SK-N-SH (cell line): Measurements from ENCODE around the gene UTRN. TPM values are rescaled to one million over a fixed set of nuclear protein-coding genes. Genes with fewer than 3 reads are reported as not detected.

ENCODE experiments used
- CTCF ChIA-PET: fragments of 300-600, 350-600 bp; formaldehyde crosslinking; extraction: SDS; loops from one replicate; lab custom pipeline; 2021; lab: Yijun Ruan, JAX
- POLR2A ChIA-PET: fragments of 350-600 bp; sonication (Branson Sonifier 250); formaldehyde crosslinking; extraction: SDS; loops from one replicate; lab custom pipeline; 2020; ENCODE audit warnings: antibody characterized with exemption, inconsistent platforms; lab: Yijun Ruan, JAX
- DNase-seq: peaks from one replicate; pipeline ENCODE4 v3.0.0; 2012
- H2AFZ ChIP-seq: fragments of 200-600 bp; sonication (generic); 2 replicates; pipeline ENCODE4 v1.8.1; 2016; ENCODE audit warnings: antibody characterized with exemption, mild to moderate bottlenecking, low read depth
- H3F3A ChIP-seq: fragments of 200-600 bp; sonication (generic); replicated peaks from 2 replicates; pipeline ENCODE3; 2016; ENCODE audit warnings: antibody characterized with exemption, mild to moderate bottlenecking; ENCODE audit not compliant: insufficient read depth
- H3K27ac ChIP-seq, 2 experiments: fragments of 200-500 bp in 1 of 2; fragments of 200-600 bp in 1 of 2; sonication (Bioruptor generic) in 1 of 2; sonication (generic), shearing (Covaris generic) in 1 of 2; 2 replicates each; pipeline versions ENCODE4 v1.5.1 to v1.6.1; 2014 to 2016; ENCODE audit warnings: low read depth in 2 of 2, inconsistent platforms in 1 of 2, low read length in 1 of 2, mild to moderate bottlenecking in 1 of 2, mixed read lengths in 1 of 2
- H3K27me3 ChIP-seq: fragments of 200-600 bp; sonication (generic), shearing (Covaris generic); 2 replicates; pipeline ENCODE4 v1.6.1; 2016; ENCODE audit warnings: mixed run types; ENCODE audit not compliant: insufficient read depth
- H3K36me3 ChIP-seq, 2 experiments: fragments of 200-500 bp in 1 of 2; fragments of 200-600 bp in 1 of 2; sonication (Bioruptor generic) in 1 of 2; sonication (generic) in 1 of 2; replicated peaks in 1 of 2; 2 replicates each; pipeline versions ENCODE3 to v1.5.1; 2014 to 2016; ENCODE audit warnings: low read length in 1 of 2, mild to moderate bottlenecking in 1 of 2; ENCODE audit not compliant: insufficient read depth in 2 of 2, control insufficient read depth in 1 of 2
- H3K4me1 ChIP-seq, 2 experiments: fragments of 200-500 bp in 1 of 2; fragments of 200-600 bp in 1 of 2; sonication (Bioruptor generic) in 1 of 2; sonication (generic), shearing (Covaris generic) in 1 of 2; 2 replicates each; pipeline versions ENCODE4 v1.5.1 to v1.6.1; 2014 to 2016; ENCODE audit warnings: low read depth in 1 of 2, low read length in 1 of 2, mixed run types in 1 of 2; ENCODE audit not compliant: insufficient read depth in 2 of 2, control insufficient read depth in 1 of 2
- H3K4me2 ChIP-seq: fragments of 200-600 bp; sonication (generic), shearing (Covaris generic); 2 replicates; pipeline ENCODE4 v1.6.1; 2017; ENCODE audit warnings: mixed run types
- H3K4me3 ChIP-seq, 2 experiments: fragments of 200-500 bp in 1 of 2; fragments of 200-600 bp in 1 of 2; sonication (Bioruptor generic) in 1 of 2; sonication (generic), shearing (Covaris generic) in 1 of 2; 2 replicates each; pipeline versions ENCODE4 v1.5.1 to v1.8.1; 2014 to 2016; ENCODE audit warnings: low read depth in 2 of 2, inconsistent platforms in 1 of 2, low read length in 1 of 2, mild to moderate bottlenecking in 1 of 2, mixed read lengths in 1 of 2, moderate library complexity in 1 of 2
- H3K79me2 ChIP-seq: fragments of 200-600 bp; sonication (generic); 2 replicates; pipeline ENCODE4 v1.8.1; 2017; ENCODE audit warnings: mild to moderate bottlenecking; ENCODE audit not compliant: insufficient read depth
- H3K9ac ChIP-seq: fragments of 200-600 bp; sonication (generic); 2 replicates; pipeline ENCODE4 v1.6.1; 2017; ENCODE audit warnings: mixed run types
- H3K9me2 ChIP-seq: fragments of 200-600 bp; sonication (generic); 2 replicates; pipeline ENCODE4 v1.6.1; 2017; ENCODE audit warnings: mixed run types
- H3K9me3 ChIP-seq: fragments of 200-600 bp; sonication (generic); 2 replicates; pipeline ENCODE4 v1.6.1; 2017; ENCODE audit warnings: mixed run types, mild to moderate bottlenecking, moderate library complexity
- H4K20me1 ChIP-seq: fragments of 200-600 bp; sonication (generic); 2 replicates; pipeline ENCODE4 v1.6.1; 2017; ENCODE audit warnings: mild to moderate bottlenecking, mixed run types; ENCODE audit not compliant: insufficient read depth
- FOSL2 ChIP-seq: IDR thresholded peaks from 2 replicates; pipeline ENCODE4 v1.4.0; 2012; ENCODE audit warnings: low read depth, mild to moderate bottlenecking, moderate library complexity, borderline replicate concordance
- FOXM1 ChIP-seq: IDR thresholded peaks from 2 replicates; pipeline ENCODE4 v1.4.0; 2012; ENCODE audit warnings: low read depth, mild to moderate bottlenecking
- MEF2A ChIP-seq: IDR thresholded peaks from 2 replicates; pipeline ENCODE4 v1.4.0; 2012; ENCODE audit warnings: low read depth, borderline replicate concordance
- MXI1 ChIP-seq: IDR thresholded peaks from 2 replicates; pipeline ENCODE4 v1.6.1; 2012; ENCODE audit warnings: mild to moderate bottlenecking, low read depth, low read length, improper control_type of control experiment
- NFIC ChIP-seq: IDR thresholded peaks from 2 replicates; pipeline ENCODE4 v1.4.0; 2012; ENCODE audit warnings: borderline replicate concordance
- POLR2AphosphoS5 ChIP-seq: IDR thresholded peaks from 2 replicates; pipeline ENCODE4 v1.6.1; 2012; ENCODE audit warnings: low read depth, low read length
- RCOR1 ChIP-seq: fragments of 150-350 bp; IDR thresholded peaks from 2 replicates; pipeline ENCODE4 v1.6.1; 2017; ENCODE audit warnings: antibody characterized with exemption, low read length
- RFX5 ChIP-seq: IDR thresholded peaks from 2 replicates; pipeline ENCODE4 v1.6.1; 2012; ENCODE audit warnings: mild to moderate bottlenecking, improper control_type of control experiment, low read length
- RXRA ChIP-seq: IDR thresholded peaks from 2 replicates; pipeline ENCODE4 v1.4.0; 2012; ENCODE audit warnings: low read depth, mild to moderate bottlenecking, borderline replicate concordance
- SMC3 ChIP-seq: IDR thresholded peaks from 2 replicates; pipeline ENCODE4 v1.6.1; 2012; ENCODE audit warnings: low read depth, low read length, improper control_type of control experiment
- TAF1 ChIP-seq: IDR thresholded peaks from 2 replicates; pipeline ENCODE4 v1.6.1; 2012; ENCODE audit warnings: low read depth, mild to moderate bottlenecking, low read length, moderate library complexity, borderline replicate concordance
- TCF12 ChIP-seq: IDR thresholded peaks from 2 replicates; pipeline ENCODE4 v1.4.0; 2012
- TEAD4 ChIP-seq: IDR thresholded peaks from 2 replicates; pipeline ENCODE4 v1.4.0; 2012; ENCODE audit warnings: mild to moderate bottlenecking, borderline replicate concordance; ENCODE audit not compliant: insufficient read depth
- WGBS: methylation state at CpG from one replicate; pipeline ENCODE4 v1.1.6; 2017; ENCODE audit warnings: low lambda C conversion rate; 5-methylcytosine and 5-hydroxymethylcytosine counted together
- polyA plus RNA-seq, 3 experiments: library from polyadenylated mRNA; depleted of rRNA; stranded (reverse); fragments of >200 nt; gene quantifications; 2 replicates each; pipeline ENCODE4 v1.2.3, GENCODE V29; 2012
- TF ChIP-seq, protein P1 (sequence below): IDR thresholded peaks from 2 replicates; pipeline ENCODE4 v1.4.0; 2012; ENCODE audit warnings: low read depth
- TF ChIP-seq, protein P2 (sequence below): IDR thresholded peaks from 2 replicates; pipeline ENCODE4 v1.4.0; 2012; ENCODE audit warnings: low read depth, borderline replicate concordance
- TF ChIP-seq, protein P3 (sequence below): IDR thresholded peaks from 2 replicates; pipeline ENCODE4 v1.4.0; 2012; ENCODE audit warnings: low read depth, borderline replicate concordance
- TF ChIP-seq, protein P4 (sequence below): fragments of 150-350 bp; IDR thresholded peaks from 2 replicates; pipeline ENCODE4 v1.6.1; 2016; ENCODE audit warnings: mild to moderate bottlenecking, low read depth, low read length

Gene UTRN
- polyA plus RNA-seq, 1 of the 3 experiments (the other 2 are of a cell fraction), result 6.8 TPM

DNA sequence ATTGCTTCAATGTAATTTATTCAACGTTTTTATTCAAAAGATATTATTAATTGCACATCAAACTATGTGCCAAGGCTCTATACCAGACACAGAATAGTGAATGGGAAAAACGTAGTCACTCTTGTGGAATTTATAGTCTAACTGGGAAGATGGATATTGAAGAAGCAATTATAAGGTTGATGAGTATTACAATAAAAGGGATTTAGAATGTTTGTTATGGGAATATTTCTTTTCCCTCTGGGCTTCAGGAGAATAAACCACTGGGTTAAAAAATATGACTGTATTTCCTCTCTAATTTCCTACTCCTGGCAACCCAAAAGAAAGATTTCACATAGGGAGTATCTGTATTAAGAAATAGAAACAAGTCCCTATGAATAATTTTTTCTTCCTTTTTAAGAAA, 25.1 kb upstream of the UTRN start:
- 3% methylated on average over 2 of the region's 2 CpGs for WGBS
- no peaks in the 10 kb centered on the region for H3K9me2 ChIP-seq
- H3K36me3 ChIP-seq, result no peaks in the 10 kb centered on the region
- H3K27me3 ChIP-seq, result no peaks in the 10 kb centered on the region
- no peaks in the 10 kb centered on the region for H3K79me2 ChIP-seq
- no peaks in the 10 kb centered on the region for H4K20me1 ChIP-seq
- H3K9me3 ChIP-seq, result no peaks in the 10 kb centered on the region
- peaks cover 15% of the 10 kb centered on the region for H3F3A ChIP-seq
- no peak overlapping the region for H3K4me3 ChIP-seq
- H3K4me1 ChIP-seq, result peaks cover 0 to 6% of the 10 kb centered on the region in 2 experiments; a peak in 2 of 4 replicates
- TF ChIP-seq TEAD4, result no peak
- TF ChIP-seq SMC3, result no peak
- TF ChIP-seq FOXM1, result no peak
- TF ChIP-seq, protein P1, sequence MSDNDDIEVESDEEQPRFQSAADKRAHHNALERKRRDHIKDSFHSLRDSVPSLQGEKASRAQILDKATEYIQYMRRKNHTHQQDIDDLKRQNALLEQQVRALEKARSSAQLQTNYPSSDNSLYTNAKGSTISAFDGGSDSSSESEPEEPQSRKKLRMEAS, result no peak
- no peak for TF ChIP-seq TAF1
- TF ChIP-seq RXRA, result no peak
- no peak for TF ChIP-seq RFX5
- no peak for TF ChIP-seq MEF2A
- TF ChIP-seq, protein P2, sequence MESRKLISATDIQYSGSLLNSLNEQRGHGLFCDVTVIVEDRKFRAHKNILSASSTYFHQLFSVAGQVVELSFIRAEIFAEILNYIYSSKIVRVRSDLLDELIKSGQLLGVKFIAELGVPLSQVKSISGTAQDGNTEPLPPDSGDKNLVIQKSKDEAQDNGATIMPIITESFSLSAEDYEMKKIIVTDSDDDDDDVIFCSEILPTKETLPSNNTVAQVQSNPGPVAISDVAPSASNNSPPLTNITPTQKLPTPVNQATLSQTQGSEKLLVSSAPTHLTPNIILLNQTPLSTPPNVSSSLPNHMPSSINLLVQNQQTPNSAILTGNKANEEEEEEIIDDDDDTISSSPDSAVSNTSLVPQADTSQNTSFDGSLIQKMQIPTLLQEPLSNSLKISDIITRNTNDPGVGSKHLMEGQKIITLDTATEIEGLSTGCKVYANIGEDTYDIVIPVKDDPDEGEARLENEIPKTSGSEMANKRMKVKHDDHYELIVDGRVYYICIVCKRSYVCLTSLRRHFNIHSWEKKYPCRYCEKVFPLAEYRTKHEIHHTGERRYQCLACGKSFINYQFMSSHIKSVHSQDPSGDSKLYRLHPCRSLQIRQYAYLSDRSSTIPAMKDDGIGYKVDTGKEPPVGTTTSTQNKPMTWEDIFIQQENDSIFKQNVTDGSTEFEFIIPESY, result no peak
- TF ChIP-seq RCOR1, result no peak
- no peak for TF ChIP-seq POLR2AphosphoS5
- TF ChIP-seq FOSL2, result no peak
- no peak for TF ChIP-seq NFIC
- no peak for TF ChIP-seq MXI1
- TF ChIP-seq, protein P3, sequence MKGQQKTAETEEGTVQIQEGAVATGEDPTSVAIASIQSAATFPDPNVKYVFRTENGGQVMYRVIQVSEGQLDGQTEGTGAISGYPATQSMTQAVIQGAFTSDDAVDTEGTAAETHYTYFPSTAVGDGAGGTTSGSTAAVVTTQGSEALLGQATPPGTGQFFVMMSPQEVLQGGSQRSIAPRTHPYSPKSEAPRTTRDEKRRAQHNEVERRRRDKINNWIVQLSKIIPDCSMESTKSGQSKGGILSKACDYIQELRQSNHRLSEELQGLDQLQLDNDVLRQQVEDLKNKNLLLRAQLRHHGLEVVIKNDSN, result no peak
- TF ChIP-seq TCF12, result no peak
- TF ChIP-seq, protein P4, sequence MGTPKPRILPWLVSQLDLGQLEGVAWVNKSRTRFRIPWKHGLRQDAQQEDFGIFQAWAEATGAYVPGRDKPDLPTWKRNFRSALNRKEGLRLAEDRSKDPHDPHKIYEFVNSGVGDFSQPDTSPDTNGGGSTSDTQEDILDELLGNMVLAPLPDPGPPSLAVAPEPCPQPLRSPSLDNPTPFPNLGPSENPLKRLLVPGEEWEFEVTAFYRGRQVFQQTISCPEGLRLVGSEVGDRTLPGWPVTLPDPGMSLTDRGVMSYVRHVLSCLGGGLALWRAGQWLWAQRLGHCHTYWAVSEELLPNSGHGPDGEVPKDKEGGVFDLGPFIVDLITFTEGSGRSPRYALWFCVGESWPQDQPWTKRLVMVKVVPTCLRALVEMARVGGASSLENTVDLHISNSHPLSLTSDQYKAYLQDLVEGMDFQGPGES, result no peak
- TF ChIP-seq, all 33 proteins: peak for 0
- CTCF ChIA-PET, result no interaction called here
- H2AFZ ChIP-seq, result no peak overlapping the region
- POLR2A ChIA-PET, result no interaction called here
- H3K4me2 ChIP-seq, result no peak overlapping the region
- DNase-seq, result no peak
- H3K27ac ChIP-seq, result no peak overlapping the region
- H3K9ac ChIP-seq, result no peak overlapping the region
